Tibial nerve (tissue), 4 donors: ENCODE measurements around the gene AOPEP. TPM values are rescaled to one million over a fixed set of nuclear protein-coding genes. Genes with fewer than 3 reads are reported as not detected.

Experiments
- DNase-seq, 2 donors: peaks; one replicate each; pipeline ENCODE4 v3.0.0-alpha.2; 2019; ENCODE audit warnings: low spot score in 2 of 2
- H3K27ac ChIP-seq, 4 donors: fragments of 200-600 bp; sonication (generic) in 3 of 4; one replicate each; pipeline ENCODE4 v1.5.1; 2017 to 2019; ENCODE audit warnings: mild to moderate bottlenecking in 1 of 4
- H3K27me3 ChIP-seq, 2 donors: fragments of 200-600 bp; sonication (generic) in 1 of 2; one replicate each; pipeline versions ENCODE4 v1.5.1 to v1.6.0; 2017 to 2019
- H3K36me3 ChIP-seq, 3 donors: fragments of 200-600 bp; sonication (generic); one replicate each; pipeline ENCODE4 v1.5.1; 2018 to 2019
- H3K4me1 ChIP-seq, 4 donors: fragments of 200-600 bp; sonication (generic) in 3 of 4; one replicate each; pipeline ENCODE4 v1.5.1; 2017 to 2019
- H3K4me3 ChIP-seq, 4 donors: fragments of 200-600 bp; sonication (generic) in 3 of 4; one replicate each; pipeline ENCODE4 v1.5.1; 2017 to 2019; ENCODE audit warnings: mild to moderate bottlenecking in 1 of 4, moderate library complexity in 1 of 4
- H3K9me3 ChIP-seq, 4 donors: fragments of 200-600 bp; sonication (generic) in 3 of 4; one replicate each; pipeline ENCODE4 v1.5.1; 2017 to 2019
- CTCF ChIP-seq, 5 experiments: fragments of 200-600 bp in 3 of 5; fragments of 450-650 bp in 2 of 5; sonication (generic) in 3 of 5; IDR thresholded peaks; one replicate each; pipeline ENCODE4 v1.5.1; 2016 to 2019; ENCODE audit warnings: antibody characterized with exemption in 5 of 5, mild to moderate bottlenecking in 3 of 5, moderate library complexity in 2 of 5
- EP300 ChIP-seq, 2 donors: sonication (generic); formaldehyde crosslinking; IDR thresholded peaks; one replicate each; pipeline ENCODE4 v1.6.1; 2017; ENCODE audit warnings: antibody characterized with exemption in 2 of 2, mild to moderate bottlenecking in 1 of 2
- POLR2A ChIP-seq, 2 donors: fragments of 450-650 bp; IDR thresholded peaks; one replicate each; pipeline ENCODE4 v1.6.1; 2017; ENCODE audit warnings: antibody characterized with exemption in 2 of 2, mild to moderate bottlenecking in 2 of 2, moderate library complexity in 2 of 2
- WGBS, 2 donors: methylation state at CpG; one replicate each; pipeline ENCODE4 v1.1.5; 2018; 5-methylcytosine and 5-hydroxymethylcytosine counted together
- total RNA-seq, 4 donors: library from RNA; depleted of rRNA; stranded (reverse); fragments of >200 nt; gene quantifications; one replicate each; pipeline ENCODE4 v1.1.0, GENCODE V29; 2016

AOPEP gene
- total RNA-seq, 4 donors from 2014 or later, result 236 to 323 (median 265) TPM

- DNase-seq, result no peak
- 81 to 83% methylated on average over 4 of the region's 4 CpGs for WGBS, 2 donors
- Histone ChIP-seq H3K27ac (no peak overlapping the region), H3K9me3 (no peaks in the 10 kb centered on the region), H3K36me3 (no peaks in the 10 kb centered on the region), H3K4me1 (peaks cover 0 to 24% (median 7%) of the 10 kb centered on the region in 4 donors), H3K27me3 (no peaks in the 10 kb centered on the region), H3K4me3 (no peak overlapping the region)
- TF ChIP-seq CTCF (IDR thresholded peaks at IDR 0.05) (no peak), POLR2A (IDR thresholded peaks at IDR 0.05) (no peak), EP300 (IDR thresholded peaks at IDR 0.05) (no peak)
Measured at GRCh38 chr9:94778013-94778412, 51.5 kb downstream of the AOPEP start.

GRCh38 chr9:94779031-94779430, 52.5 kb downstream of the AOPEP start:
- DNase-seq, result no peak
- no peaks in the 10 kb centered on the region for H3K27me3 ChIP-seq
- H3K4me3 ChIP-seq, result no peak overlapping the region
- no peak overlapping the region for H3K27ac ChIP-seq
- 88 to 92% methylated on average over 2 of the region's 2 CpGs for WGBS, 2 donors
- TF ChIP-seq CTCF (IDR thresholded peaks at IDR 0.05) (no peak), EP300 (IDR thresholded peaks at IDR 0.05) (no peak), POLR2A (IDR thresholded peaks at IDR 0.05) (no peak)
- peaks cover 0 to 30% (median 12%) of the 10 kb centered on the region in 4 donors for H3K4me1 ChIP-seq
- H3K36me3 ChIP-seq, result no peaks in the 10 kb centered on the region
- H3K9me3 ChIP-seq, result no peaks in the 10 kb centered on the region

- no peak for DNase-seq
- TF ChIP-seq CTCF (IDR thresholded peaks at IDR 0.05), result no peak
- TF ChIP-seq POLR2A (IDR thresholded peaks at IDR 0.05), result no peak
- no peak for TF ChIP-seq EP300 (IDR thresholded peaks at IDR 0.05)
- H3K27me3 ChIP-seq, result no peaks in the 10 kb centered on the region
- H3K27ac ChIP-seq, result peak overlapping the region in 1 of 4 donors; percentile 11
- no peaks in the 10 kb centered on the region for H3K36me3 ChIP-seq
- H3K4me3 ChIP-seq, result no peak overlapping the region
- peaks cover 0 to 32% (median 12%) of the 10 kb centered on the region in 4 donors for H3K4me1 ChIP-seq
- WGBS, 2 donors, result 82 to 92% methylated on average over 4 of the region's 4 CpGs
- H3K9me3 ChIP-seq, result no peaks in the 10 kb centered on the region
Measured at GRCh38 chr9:94779693-94780290, 53.3 kb downstream of the AOPEP start.

GRCh38 chr9:94780516-94780950, 54.0 kb downstream of the AOPEP start:
- Histone ChIP-seq H3K4me3 (no peak overlapping the region), H3K36me3 (no peaks in the 10 kb centered on the region), H3K9me3 (no peaks in the 10 kb centered on the region), H3K27me3 (no peaks in the 10 kb centered on the region), H3K27ac (peak overlapping the region in 2 of 4 donors; percentile 4 to 52), H3K4me1 (peaks cover 0 to 35% (median 12%) of the 10 kb centered on the region in 4 donors)
- DNase-seq, result no peak
- WGBS, 2 donors, result 53 to 57% methylated on average over 5 of the region's 5 CpGs
- no peak for TF ChIP-seq CTCF (IDR thresholded peaks at IDR 0.05)
- no peak for TF ChIP-seq POLR2A (IDR thresholded peaks at IDR 0.05)
- no peak for TF ChIP-seq EP300 (IDR thresholded peaks at IDR 0.05)

- TF ChIP-seq CTCF (IDR thresholded peaks at IDR 0.05), result no peak
- TF ChIP-seq POLR2A (IDR thresholded peaks at IDR 0.05), result no peak
- no peak for TF ChIP-seq EP300 (IDR thresholded peaks at IDR 0.05)
Measured at GRCh38 chr9:94782355-94783101, 56.0 kb downstream of the AOPEP start.

More at GRCh38 chr9:94782355-94783101, 56.0 kb downstream of the AOPEP start:
- Histone ChIP-seq H3K27me3 (no peaks in the 10 kb centered on the region), H3K9me3 (no peaks in the 10 kb centered on the region), H3K27ac (peak overlapping the region; percentile 52 to 79 (median 70)), H3K36me3 (no peaks in the 10 kb centered on the region), H3K4me3 (no peak overlapping the region), H3K4me1 (peaks cover 0 to 39% (median 12%) of the 10 kb centered on the region in 4 donors)
- no peak for DNase-seq
- WGBS, 2 donors, result 49 to 52% methylated on average over 6 of the region's 6 CpGs
